Cortex of kidney (tissue), 1 donor: ENCODE results near the gene GXYLT2.
A peak's percentile ranks its signal among the peaks of the same experiment; 100 is the strongest.

ENCODE experiments used
- DNase-seq: peaks from one replicate; lab custom pipeline; 2025; lab: John Stamatoyannopoulos, UW

GXYLT2 gene

DNA sequence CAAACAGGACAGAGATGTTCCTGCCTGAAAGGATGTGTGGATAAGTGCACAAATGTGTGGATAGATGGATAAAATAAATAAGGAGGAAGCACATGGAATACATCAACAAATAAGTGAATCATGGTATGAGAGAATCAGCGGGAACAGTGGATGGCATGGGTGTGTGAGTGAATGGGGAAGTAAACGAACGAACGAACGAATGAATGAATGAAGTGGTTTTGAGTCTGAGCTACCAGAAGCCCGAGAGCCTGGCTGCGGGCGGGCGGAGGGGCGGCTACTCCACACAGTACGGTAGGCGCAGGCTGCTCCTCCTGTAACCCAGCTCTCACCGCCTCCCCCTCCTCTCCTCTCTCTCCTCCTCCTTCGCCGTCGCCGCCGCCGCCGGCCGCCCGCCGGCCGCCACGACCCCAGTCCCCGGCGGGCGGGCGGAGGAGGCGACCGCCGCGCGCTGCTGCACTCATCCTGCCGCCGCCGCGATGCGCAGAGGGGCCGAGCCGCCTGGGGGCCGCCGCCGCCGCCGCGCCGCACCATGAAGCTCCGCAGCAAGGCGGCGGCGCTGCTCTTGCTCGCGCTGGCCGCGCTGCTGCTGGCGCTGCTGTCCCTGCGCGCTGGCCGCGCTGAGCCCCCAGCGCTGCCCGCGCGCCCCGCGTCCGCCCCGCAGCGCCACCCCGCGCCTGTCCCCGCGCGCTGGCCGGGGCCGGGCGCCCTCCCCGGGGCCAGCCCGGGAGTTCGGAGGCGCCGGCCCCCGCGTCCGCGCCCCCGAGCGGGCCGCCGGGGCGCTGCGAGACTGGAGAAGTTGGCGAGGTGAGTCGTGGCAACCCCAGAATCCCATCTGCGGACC, at the start of gene GXYLT2:
Gene GXYLT2 (plus strand): TSS at position 342 of the 841 bp plus-strand sequence. CDS start 188 bp downstream, at position 530.
- no peak for DNase-seq

DNA sequence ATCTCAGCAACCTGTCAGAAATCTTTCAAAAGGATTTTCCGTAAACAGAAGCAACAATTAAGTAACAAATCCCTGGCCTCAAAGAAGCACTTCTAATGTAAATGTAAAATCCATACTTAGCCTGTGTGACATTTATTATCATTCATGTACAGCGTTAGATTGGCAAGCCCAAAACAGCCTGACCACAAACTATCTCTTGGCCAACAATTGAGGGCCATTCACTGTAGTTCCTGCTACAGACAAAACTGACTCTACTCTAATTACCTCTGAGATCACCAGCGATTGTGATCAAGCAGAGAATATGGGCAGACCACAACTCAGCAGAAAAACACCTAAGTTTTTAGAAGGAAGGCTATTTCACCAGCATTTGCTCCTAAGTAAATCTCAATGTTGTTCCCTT, 48.8 kb upstream of the GXYLT2 start:
- no peak for DNase-seq

DNA sequence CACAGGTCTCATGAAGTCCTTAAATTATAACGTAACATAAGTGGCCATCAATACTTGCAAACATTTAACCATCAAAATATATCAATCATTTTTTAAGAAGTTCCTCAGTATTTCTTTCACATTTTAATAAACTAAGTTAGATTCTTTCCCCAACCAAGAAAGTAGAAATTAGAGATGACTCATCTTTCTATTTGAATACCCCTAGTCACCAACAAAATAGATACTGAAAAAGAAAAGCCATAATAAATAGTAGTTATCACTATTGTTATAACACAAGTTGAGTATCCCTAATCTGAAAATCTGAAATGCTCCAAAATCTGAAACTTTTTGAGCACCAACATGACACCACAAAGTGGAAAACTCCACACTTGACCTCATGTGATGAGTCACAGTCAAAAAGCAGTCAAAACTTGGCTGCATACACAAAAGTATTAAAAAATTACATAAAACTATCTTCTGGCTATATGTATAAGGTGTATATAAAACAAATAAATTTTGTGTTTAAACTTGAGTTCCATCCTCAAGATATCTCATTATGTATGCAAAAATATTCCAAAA, 43.3 kb upstream of the GXYLT2 start:
- no peak for DNase-seq

DNA sequence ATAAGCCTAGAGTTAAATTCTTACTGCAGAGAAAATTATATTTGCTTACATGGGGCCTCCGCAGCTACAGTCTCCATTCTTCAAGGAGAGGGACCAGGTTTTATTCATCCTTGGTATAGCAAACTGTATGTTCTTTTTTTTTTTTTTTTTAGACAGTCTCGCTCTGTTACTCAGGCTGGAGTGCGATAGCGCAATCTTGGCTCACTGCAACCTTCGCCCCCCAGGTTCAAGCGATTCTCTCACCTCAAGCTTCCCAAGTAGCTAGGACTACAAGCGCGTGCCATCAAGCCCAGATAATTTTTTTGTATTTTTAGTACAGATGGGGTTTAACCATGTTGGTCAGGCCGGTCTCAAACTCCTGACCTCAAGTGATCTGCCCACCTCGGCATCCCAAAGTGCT, 41.7 kb upstream of the GXYLT2 start:
- DNase-seq, result no peak

DNA sequence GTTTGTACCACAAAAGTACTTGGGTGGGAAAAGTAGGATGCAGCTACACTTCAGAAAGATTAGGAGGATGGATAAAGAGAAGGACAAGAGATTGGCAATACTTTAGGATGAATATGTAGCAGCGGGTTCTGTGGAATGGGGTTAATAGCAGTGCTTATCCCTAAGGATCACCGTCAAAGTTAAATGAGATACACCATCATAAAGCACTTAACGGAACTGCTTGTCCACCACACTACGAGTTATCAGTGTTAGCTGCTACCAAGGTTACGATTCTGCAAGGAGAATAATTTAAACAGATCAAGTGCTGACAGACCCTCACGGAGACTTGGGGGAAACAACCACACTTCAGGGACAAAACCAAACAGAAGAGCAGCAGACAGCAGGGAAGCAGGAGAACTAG, 40.6 kb upstream of the GXYLT2 start:
- DNase-seq, result no peak

DNA sequence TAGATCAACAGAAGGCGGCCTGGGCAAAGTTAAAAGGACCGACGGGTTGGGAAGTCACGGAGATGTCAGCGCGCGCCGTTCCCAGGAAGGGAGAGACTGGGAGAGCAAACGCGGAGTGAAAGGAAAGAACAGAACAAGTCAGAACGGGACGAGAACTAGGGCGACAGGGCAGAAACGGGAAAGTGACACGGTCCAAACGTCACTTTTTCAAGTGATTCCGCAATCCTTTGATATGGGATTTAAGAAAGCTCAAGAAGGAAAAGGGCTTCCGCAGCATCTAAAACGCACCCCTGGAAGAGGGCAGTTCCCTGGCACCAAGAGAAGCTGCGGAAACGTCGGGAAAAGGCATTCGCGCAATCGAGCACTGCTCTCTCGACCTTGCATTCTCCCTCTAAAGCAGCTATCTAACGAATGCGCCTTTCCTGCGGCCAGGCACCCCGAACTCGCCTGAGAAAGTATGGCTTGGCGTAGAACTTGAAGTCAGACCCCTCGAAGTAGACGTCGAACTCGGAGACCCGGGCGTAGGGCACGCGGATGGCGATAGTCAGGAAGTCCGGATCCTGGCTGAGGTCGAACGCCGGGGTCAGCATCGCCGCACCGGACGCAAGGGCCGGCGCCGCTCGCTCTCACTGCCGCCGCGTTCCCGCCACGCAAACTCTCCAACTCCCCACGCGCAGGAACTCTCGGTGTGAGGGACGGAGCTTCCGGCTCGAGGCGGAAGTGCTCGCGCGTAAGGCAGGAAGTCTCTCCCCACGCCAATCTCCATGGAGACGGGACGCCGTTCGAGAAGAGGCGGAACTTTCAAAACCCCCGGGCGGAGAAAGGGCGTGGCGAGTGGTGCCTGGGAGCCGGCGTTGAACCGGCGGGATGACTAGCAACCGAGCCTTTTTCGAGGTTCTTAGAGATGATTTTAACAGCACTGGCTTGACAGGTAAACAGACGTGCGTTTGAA, 39.8 kb upstream of the GXYLT2 start, which contains the start of gene SHQ1:
Gene SHQ1 (minus strand): TSS at position 695 of the 952 bp plus-strand sequence. CDS start 105 bp downstream, at position 590.
- DNase-seq, result peak; percentile 28

DNA sequence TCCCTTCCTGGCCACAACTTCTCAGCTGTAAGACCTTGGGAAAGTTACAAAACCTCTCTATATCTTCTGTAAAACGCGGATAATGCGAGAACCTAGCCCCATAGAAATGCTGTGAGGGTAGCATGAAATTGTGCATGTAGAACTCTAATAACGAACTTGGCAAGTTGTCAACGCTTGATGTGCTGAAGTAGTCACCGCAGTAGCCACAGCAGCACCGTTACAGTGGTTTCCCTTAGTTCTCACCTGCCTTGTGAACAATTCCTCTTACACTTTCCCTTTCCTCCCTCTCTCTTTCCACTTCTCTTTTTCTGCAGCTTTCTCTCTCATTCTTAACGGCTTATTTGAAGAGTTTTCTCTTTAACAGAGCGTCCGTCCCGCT, 39.2 kb upstream of the GXYLT2 start:
- no peak for DNase-seq

DNA sequence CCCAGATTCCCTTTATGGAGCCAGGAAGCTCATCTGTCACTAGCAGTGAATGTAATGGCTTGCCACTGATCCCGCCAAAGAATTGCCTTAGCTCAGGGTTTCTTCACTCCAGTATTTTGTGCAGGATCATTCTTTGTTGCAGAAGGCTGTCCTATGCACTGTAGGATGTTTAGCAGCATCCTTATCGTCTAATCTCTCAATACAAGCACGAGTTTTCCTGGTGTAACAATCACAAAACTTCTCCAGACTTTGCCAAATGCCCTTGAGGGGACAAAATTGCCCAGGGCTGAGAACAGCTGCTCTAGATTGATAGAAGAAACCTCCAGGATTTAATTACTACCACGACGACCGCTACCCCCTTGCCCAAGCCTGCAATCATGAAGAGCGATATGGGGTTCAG, 32.8 kb upstream of the GXYLT2 start:
- DNase-seq, result no peak

DNA sequence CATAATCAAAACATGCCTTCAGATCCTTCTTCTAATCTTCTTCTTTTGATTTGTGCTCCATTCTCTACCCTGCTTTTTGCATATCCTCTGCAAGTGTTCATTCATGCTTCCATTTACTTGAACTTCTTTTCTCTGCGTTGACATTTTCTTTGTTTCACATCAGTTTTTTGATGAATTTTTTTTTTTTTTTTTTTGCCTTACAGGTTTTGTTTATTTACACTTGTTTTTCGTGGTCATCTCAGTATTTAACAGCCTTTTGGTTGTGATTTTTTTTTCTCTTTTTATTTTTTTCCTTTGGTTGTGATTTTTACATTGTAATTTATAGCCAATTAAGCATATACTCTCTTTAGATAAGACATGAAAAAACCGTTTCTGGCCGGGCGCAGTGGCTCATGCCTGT, 27.8 kb upstream of the GXYLT2 start:
- no peak for DNase-seq

DNA sequence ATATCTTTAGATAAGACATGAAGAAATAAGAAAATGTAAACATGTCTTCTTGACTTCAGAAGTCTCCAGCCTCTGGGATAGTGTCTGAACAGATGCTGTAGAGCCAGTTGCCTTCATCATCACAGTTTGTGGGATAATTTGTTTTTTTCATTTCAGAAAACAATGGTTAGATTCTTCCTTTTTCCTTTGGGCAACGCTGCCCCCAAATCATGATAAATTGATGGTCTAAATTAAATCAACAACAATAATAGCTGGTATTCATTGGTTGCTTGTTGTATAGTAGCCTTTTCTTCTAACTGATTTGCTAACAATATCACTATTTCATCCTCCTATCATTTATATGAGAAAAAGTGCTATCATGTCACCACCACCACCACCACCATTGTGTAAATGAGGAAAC, 27.0 kb upstream of the GXYLT2 start:
- DNase-seq, result no peak

DNA sequence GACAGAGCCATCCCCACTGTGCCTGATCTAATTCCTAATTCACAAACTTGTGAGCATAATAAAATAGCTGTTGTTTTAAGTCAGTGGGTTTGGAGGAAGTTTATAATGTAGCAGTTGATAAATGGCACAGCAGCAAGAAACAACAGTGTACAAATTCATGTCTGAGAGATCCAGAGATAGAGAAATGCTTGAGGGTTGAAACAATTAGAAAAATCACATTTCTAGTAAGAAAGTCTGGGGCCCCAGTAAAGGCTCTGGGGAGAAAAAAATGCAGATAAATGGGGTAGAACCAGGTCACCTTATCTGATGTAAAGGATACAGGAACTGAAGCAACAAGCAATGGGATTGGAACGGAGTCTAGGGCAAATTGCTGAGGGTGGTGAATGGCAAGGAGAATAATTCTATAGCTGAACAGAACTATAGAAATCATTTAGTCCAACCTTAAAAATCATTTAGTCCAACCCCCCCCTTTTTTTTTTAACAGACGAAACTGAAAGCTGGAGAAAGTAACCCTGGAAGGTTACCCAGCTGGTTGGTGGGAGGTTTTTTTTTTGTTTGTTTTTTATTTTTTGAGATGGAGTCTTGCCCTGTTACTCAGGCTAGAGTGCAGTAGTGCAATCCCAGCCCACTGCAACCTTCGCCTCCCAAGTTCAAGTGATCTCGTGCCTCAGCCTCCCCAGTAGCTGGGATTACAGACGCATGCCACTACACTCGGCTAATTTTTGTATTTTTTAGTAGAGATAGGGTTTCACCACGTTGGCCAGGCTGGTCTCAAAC, 25.3 kb upstream of the GXYLT2 start:
- DNase-seq, result no peak

- no peak for DNase-seq
Measured at GRCh38 chr3:72872183-72872582, 15.7 kb upstream of the GXYLT2 start.

- DNase-seq, result no peak
Measured at GRCh38 chr3:72887343-72887704, 522 bp upstream of the GXYLT2 start.

GRCh38 chr3:72888546-72889309, 882 bp downstream of the GXYLT2 start:
- DNase-seq, result no peak

DNA sequence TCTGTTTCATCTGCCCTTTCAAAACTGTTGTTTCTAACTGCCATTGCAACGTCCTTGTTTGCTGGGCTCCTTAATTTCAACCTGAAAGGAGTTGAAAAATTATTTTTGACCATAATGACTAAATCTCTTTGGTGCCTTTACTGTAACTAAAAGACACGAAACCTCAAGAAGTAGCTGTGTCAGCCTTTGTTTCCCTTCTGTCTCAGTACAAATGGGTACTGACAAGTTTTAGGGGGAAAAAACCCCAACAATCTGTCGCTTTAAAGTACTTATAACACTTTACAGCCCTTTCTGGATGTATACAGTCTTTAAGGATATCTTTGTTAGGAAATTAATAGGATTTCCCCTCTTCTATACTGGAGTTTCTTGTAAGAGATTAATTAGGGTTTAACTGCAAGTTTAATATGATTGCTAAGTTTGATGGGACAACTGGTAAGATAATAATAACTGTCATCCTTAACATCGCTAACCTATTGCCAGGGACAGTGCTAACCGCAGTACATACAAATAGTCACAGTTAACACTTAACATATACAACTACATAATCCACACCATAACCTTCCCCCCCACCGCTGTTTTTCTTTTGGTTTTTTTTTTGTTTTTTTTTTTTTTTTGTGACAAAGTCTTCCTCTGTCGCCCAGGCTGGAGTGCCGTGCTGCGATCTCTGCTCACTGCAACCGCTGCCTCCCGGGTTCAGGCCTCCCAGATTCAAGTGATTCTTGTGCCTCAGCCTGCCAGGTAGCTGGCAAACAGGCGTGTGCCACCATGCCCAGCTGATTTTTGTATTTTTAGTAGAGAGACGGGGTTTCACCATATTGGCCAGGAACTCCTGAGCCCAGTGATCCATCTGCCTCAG, 1.7 kb downstream of the GXYLT2 start:
- no peak for DNase-seq

GRCh38 chr3:72890166-72890925, 2.5 kb downstream of the GXYLT2 start:
- DNase-seq, result no peak

- DNase-seq, result no peak
Measured at GRCh38 chr3:72891053-72891855, 3.4 kb downstream of the GXYLT2 start.

DNA sequence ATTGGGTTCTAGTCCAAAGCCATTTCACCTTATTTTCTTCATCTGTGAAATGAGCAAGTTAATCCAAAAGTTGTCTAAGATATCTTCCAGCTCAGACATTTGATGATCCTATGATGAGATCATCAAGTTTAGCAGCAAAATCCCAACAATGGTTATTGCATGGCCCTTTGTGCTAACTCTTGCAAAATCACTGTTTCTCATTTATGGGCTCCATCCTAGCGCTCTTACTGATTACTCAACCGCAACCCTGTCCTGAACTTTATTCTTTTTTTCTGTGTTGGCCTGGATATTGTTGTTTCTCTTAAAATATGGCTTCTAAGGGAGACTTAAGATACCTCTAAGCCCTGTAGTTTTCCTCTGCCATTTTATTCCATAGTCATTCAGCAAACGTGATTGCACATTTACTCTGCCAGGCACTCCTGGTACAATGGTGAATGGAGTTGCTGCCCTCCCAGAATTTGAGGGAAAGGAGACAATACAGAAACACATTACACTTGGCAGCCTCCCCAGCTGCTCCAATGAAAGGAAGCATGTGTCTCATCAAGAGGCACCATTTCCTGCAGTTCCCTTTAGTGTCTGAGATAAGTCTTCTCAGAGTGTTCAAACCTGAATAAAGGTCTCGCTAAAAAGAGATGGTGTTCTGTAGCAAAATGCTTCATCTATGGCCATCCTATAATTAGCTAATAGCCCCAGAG, 4.4 kb downstream of the GXYLT2 start:
- DNase-seq, result no peak
